Ovary (tissue), 9 donors: ENCODE data around the gene SOCS1. TPM values are rescaled to one million over a fixed set of nuclear protein-coding genes. Genes with fewer than 3 reads are reported as not detected.

Source experiments
- DNase-seq, 5 donors: peaks; one replicate each; pipeline ENCODE4 v3.0.0-alpha.2; 2019 to 2020
- H3K27ac ChIP-seq, 2 donors: fragments of 200-600 bp; one replicate each; pipeline versions ENCODE4 v1.5.1 to v1.8.0; 2019 to 2022
- H3K27me3 ChIP-seq: fragments of 200-600 bp; one replicate; pipeline ENCODE4 v1.8.0; 2022
- H3K36me3 ChIP-seq: fragments of 200-600 bp; sonication (generic); one replicate; pipeline ENCODE4 v1.5.1; 2019
- H3K4me1 ChIP-seq: one replicate; pipeline ENCODE4 v1.8.1; 2013; ENCODE audit warnings: mild to moderate bottlenecking, moderate library complexity; ENCODE audit not compliant: insufficient read depth
- H3K4me3 ChIP-seq: fragments of 200-600 bp; sonication (generic); one replicate; pipeline ENCODE4 v1.5.1; 2017
- H3K9me3 ChIP-seq, 2 donors: fragments of 200-600 bp in 1 of 2; sonication (generic) in 1 of 2; one replicate each; pipeline versions ENCODE4 v1.5.1 to v1.8.1; 2013 to 2019; ENCODE audit warnings: mild to moderate bottlenecking in 1 of 2, moderate library complexity in 1 of 2
- EP300 ChIP-seq: sonication (generic); formaldehyde crosslinking; IDR thresholded peaks from one replicate; pipeline ENCODE4 v1.6.1; 2017; ENCODE audit warnings: antibody characterized with exemption
- POLR2A ChIP-seq: fragments of 450-650 bp; IDR thresholded peaks from one replicate; pipeline ENCODE4 v1.6.1; 2017; ENCODE audit warnings: antibody characterized with exemption, mild to moderate bottlenecking, moderate library complexity
- WGBS, 3 donors: extraction: QIAGEN DNeasy Blood & Tissue Kit in 1 of 3; methylation state at CpG; one replicate each; pipeline versions ENCODE4 v1.1.5 to v1.1.7; 2013 to 2017; 5-methylcytosine and 5-hydroxymethylcytosine counted together
- intact Hi-C, 4 donors: fragments of 100-400 bp; cut with DNase I; formaldehyde crosslinking; loops; one replicate each; pipeline versions ENCODE4 v1.11.0 to v1.15.1; 2022 to 2023
- polyA plus RNA-seq, 2 donors: library from polyadenylated mRNA; stranded (reverse); fragments of 200-250 nt in 1 of 2; fragments of 350-450 nt in 1 of 2; fragmentation: Illumina TruSeq in 1 of 2; extraction: RNeasy Lipid Tissue Mini Kit (QIAGEN cat#74804) in 1 of 2; gene quantifications; one replicate each; pipeline ENCODE4 v1.2.3, GENCODE V29; 2013 to 2014
- total RNA-seq, 7 donors: library from RNA; depleted of rRNA in 2 of 7; stranded (reverse); fragments of >200 nt in 2 of 7; fragmentation: NEBNext Ultra II Directional in 3 of 7; extraction: Animal tissue kit (Norgen Biotek cat#: 25700) in 3 of 7; gene quantifications; one replicate each; pipeline versions ENCODE4 v1.1.0 to v1.2.4, GENCODE V29; 2016 to 2023
- TF ChIP-seq, protein P1 (sequence below), 3 donors: fragments of 450-650 bp in 2 of 3; fragments of 200-600 bp in 1 of 3; IDR thresholded peaks; one replicate each; pipeline versions ENCODE4 v1.5.1 to v1.8.0; 2016 to 2022; ENCODE audit warnings: antibody characterized with exemption in 3 of 3, mild to moderate bottlenecking in 1 of 3
- donor health status: DM: no; HTN: no; CAD: no; lungs with moderate emphysema.
- donor health status: DM: no; HTN: no; CAD: no.
- donor health status: Bipolar disorder and iron deficiency.
- donor health status: DM: yes; HTN: yes; CAD: no.
- donor health status: DM: no; HTN: no; CAD: no.
- donor health status: DM: yes; HTN: yes; CAD: no.

The SOCS1 gene
- total and polyA plus RNA-seq, 9 donors: 1.1 to 42.7 (median 8.3) TPM

DNA sequence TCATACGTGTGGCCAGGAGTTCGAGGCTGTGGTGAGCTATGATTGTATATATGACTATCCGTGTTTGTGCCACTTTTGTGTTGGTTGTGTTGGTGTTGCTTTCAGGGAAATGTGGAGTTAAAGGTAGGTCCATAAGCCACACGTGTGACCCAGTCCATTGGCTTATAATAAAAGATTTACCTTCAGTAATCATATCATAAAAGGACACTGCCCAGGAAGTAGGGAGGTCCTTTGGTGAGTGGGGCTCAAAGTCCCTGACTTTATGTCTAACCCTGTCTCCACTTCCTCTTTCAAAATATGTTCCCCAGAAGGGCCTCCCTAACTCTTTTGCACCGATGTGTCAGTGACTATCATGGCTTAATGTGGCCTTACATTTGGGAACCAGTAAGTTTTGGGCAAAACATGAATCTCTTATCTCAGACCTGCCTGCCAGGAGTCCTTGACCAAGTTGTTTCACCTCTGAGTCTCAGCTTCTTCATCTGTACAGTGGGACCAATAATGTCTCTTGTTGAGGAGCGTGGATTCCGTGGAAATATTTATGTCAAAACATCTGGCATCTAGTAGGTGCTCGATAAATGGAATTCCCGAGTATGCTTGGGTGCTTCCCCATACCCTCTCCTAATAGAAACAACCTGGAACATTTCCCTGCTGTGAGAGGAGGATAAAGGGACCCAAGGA, 8.3 kb upstream of the SOCS1 start:
- no peak for DNase-seq
- no peaks in the 10 kb centered on the region for H3K4me1 ChIP-seq
- H3K4me3 ChIP-seq: no peak overlapping the region
- no peak overlapping the region for H3K27ac ChIP-seq
- intact Hi-C loops: loop anchor here in 1 of 4 donors (5.0 kb wide), 1 partner anchor 58 kb away; no protein-coding TSS in a partner anchor
- H3K9me3 ChIP-seq: no peaks in the 10 kb centered on the region
- WGBS, 3 donors: 80 to 81% (median 81%) methylated on average over 9 of the region's 9 CpGs
- no peaks in the 10 kb centered on the region for H3K27me3 ChIP-seq
- TF ChIP-seq, protein P1, sequence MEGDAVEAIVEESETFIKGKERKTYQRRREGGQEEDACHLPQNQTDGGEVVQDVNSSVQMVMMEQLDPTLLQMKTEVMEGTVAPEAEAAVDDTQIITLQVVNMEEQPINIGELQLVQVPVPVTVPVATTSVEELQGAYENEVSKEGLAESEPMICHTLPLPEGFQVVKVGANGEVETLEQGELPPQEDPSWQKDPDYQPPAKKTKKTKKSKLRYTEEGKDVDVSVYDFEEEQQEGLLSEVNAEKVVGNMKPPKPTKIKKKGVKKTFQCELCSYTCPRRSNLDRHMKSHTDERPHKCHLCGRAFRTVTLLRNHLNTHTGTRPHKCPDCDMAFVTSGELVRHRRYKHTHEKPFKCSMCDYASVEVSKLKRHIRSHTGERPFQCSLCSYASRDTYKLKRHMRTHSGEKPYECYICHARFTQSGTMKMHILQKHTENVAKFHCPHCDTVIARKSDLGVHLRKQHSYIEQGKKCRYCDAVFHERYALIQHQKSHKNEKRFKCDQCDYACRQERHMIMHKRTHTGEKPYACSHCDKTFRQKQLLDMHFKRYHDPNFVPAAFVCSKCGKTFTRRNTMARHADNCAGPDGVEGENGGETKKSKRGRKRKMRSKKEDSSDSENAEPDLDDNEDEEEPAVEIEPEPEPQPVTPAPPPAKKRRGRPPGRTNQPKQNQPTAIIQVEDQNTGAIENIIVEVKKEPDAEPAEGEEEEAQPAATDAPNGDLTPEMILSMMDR (IDR thresholded peaks at IDR 0.05): no peak
- no peak for TF ChIP-seq POLR2A
- no peak for TF ChIP-seq EP300
- H3K36me3 ChIP-seq: no peaks in the 10 kb centered on the region

DNA sequence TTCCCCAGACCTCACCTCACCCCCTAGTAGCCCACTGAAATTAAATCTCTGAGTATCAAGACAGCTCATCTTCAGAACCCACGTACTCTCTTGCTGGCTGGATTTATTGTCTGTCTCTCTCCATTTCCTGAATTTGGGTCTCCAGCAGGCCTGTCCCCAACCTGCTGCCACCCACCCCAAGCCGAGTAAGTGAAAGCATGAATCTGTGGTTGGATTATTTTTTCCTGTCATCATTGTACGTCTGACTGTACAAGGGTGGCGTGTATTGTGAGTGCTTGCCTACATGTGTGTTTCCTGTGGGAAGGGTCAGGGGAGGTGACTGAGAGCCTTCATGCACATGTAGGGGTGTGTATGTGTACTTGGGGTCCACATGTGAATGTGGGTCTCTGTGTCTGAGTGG, 7.7 kb upstream of the SOCS1 start:
- Histone ChIP-seq H3K27me3 (no peaks in the 10 kb centered on the region), H3K9me3 (no peaks in the 10 kb centered on the region), H3K4me3 (no peak overlapping the region), H3K36me3 (no peaks in the 10 kb centered on the region), H3K27ac (no peak overlapping the region), H3K4me1 (no peaks in the 10 kb centered on the region)
- no peak for DNase-seq
- 84 to 85% (median 84%) methylated on average over 4 of the region's 4 CpGs for WGBS, 3 donors
- TF ChIP-seq, protein P1 (IDR thresholded peaks at IDR 0.05): no peak
- no peak for TF ChIP-seq EP300
- TF ChIP-seq POLR2A: no peak
- intact Hi-C loops: loop anchor here in 1 of 4 donors (5.0 kb wide), 1 partner anchor 59 kb away; no protein-coding TSS in a partner anchor

DNA sequence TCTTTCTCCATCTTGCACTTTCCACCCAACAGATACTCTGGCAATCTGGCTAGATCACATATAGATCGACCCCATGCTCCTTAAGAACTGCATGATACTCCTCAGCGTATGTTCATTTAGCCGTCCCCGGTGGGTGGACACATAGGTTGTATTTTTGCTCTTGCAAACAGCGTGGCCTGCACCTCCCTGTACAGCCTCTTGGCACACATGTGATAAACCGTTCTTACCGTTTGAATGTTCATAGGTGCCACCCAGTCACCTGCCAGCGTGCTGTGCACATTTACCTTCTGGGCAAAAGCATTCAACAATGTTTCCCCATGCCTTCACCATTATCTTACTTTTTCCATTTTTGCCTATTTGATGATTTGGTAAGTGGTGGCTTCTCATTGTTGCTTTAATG, 6.9 kb upstream of the SOCS1 start:
- no peaks in the 10 kb centered on the region for H3K36me3 ChIP-seq
- TF ChIP-seq POLR2A (no peak), EP300 (no peak)
- TF ChIP-seq, protein P1 (IDR thresholded peaks at IDR 0.05): no peak
- 88 to 90% (median 88%) methylated on average over 8 of the region's 8 CpGs for WGBS, 3 donors
- no peak for DNase-seq
- H3K27me3 ChIP-seq: no peaks in the 10 kb centered on the region
- intact Hi-C loops: loop anchor here in 1 of 4 donors (5.0 kb wide), 1 partner anchor 59 kb away; no protein-coding TSS in a partner anchor
- H3K4me3 ChIP-seq: no peak overlapping the region
- H3K9me3 ChIP-seq: no peaks in the 10 kb centered on the region
- H3K4me1 ChIP-seq: no peaks in the 10 kb centered on the region
- no peak overlapping the region for H3K27ac ChIP-seq

DNA sequence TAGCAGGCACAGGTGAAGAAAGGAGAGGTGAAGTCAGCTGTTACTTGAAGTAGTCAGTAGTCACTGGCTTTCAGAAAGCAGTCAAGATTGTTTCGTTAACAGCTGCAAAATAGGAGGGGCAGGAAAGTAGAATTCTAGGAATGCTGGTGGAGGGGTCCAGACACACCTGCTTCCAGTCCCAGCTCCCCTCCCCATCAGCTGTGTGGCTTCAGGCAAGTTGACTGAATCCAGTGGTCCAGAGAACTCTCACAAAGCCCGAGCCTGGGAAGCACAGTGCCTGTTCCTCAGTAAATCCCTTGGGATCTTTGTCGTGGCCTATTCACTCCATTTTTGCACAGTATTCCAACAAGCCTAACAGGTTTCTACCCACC, 4.6 kb upstream of the SOCS1 start:
- no peak for DNase-seq
- no peaks in the 10 kb centered on the region for H3K27me3 ChIP-seq
- TF ChIP-seq EP300 (no peak), POLR2A (no peak)
- TF ChIP-seq, protein P1 (IDR thresholded peaks at IDR 0.05): no peak
- intact Hi-C loops: loop anchor here in 1 of 4 donors (5.0 kb wide), 1 partner anchor 62 kb away; no protein-coding TSS in a partner anchor
- no peaks in the 10 kb centered on the region for H3K9me3 ChIP-seq
- H3K36me3 ChIP-seq: no peaks in the 10 kb centered on the region
- H3K4me3 ChIP-seq: no peak overlapping the region
- H3K27ac ChIP-seq: no peak overlapping the region
- WGBS, 3 donors: 60 to 92% (median 79%) methylated on average over 3 of the region's 3 CpGs
- peaks cover 2% of the 10 kb centered on the region for H3K4me1 ChIP-seq
